Heart left ventricle (tissue), 13 donors: ENCODE measurements around the gene CACNA2D1.

Experiments used
- CTCF ChIP-seq, 12 donors: fragments of 200-600 bp; sonication (generic) in 4 of 12; IDR thresholded peaks; one replicate each; pipeline versions ENCODE4 v1.5.0 to v1.8.0; 2018 to 2022; ENCODE audit warnings: antibody characterized with exemption in 12 of 12, mild to moderate bottlenecking in 5 of 12
- POLR2A ChIP-seq, 2 donors: fragments of 450-650 bp; IDR thresholded peaks; one replicate each; pipeline ENCODE4 v1.6.1; 2017; ENCODE audit warnings: antibody characterized with exemption in 2 of 2, mild to moderate bottlenecking in 2 of 2, moderate library complexity in 2 of 2
- donor health status: ischemic (EF 13 %, LVEDD 7.1; RV severe dilation, severe dysfunction).
- donor health status: DM: no; HTN: yes; CAD: no.
- donor health status: DM: no; HTN: no; CAD: no.
- donor health status: ischemic (EF 25% LVEDD 6.9; RV normal size, moderate dysfunction).
- donor health status: ischemic (EF 25% LVEDD 5.7; RV mildly dilated, moderate dysfunction).
- donor health status: ischemic (EF 35%, LVEDD 5.7; RV mildly dilated, moderate dysfunction).
- donor health status: nonischemic (EF 11% LVEDD 7.7; RV severe dilation, severe dysfunction).
- donor health status: DM: yes; HTN: yes; CAD: no.
- donor health status: PGD.
- donor health status: ischemic (EF 29% LVEDD 5.4; RV normal size, mild dysfunction).
- donor health status: nonischemic (EF 23%, LVEDD 6.1; RV moderate dilation, normal function).

- no peak for TF ChIP-seq CTCF (IDR thresholded peaks at IDR 0.05)
- no peak for TF ChIP-seq POLR2A (IDR thresholded peaks at IDR 0.05)
Observed at GRCh38 chr7:82091126-82091684, 352.4 kb downstream of the CACNA2D1 start.
